Adrenal gland (tissue), 5 donors: Measurements from ENCODE around the gene OPRM1.

Experiments
- CTCF ChIP-seq, 6 experiments: fragments of 450-650 bp in 4 of 6; fragments of 200-600 bp in 2 of 6; sonication (generic) in 1 of 6; IDR thresholded peaks; 1 replicate in 5 of 6; 2 replicates in 1 of 6; pipeline versions ENCODE4 v1.5.1 to v1.8.0; 2016 to 2021; ENCODE audit warnings: antibody characterized with exemption in 6 of 6, mild to moderate bottlenecking in 2 of 6, moderate library complexity in 1 of 6
- POLR2A ChIP-seq, 2 donors: fragments of 450-650 bp; IDR thresholded peaks; one replicate each; pipeline ENCODE4 v1.6.1; 2017; ENCODE audit warnings: antibody characterized with exemption in 2 of 2, mild to moderate bottlenecking in 2 of 2, moderate library complexity in 1 of 2
- donor health status: DM: no; HTN: no; CAD: no.

- TF ChIP-seq POLR2A (IDR thresholded peaks at IDR 0.05) (no peak), CTCF (IDR thresholded peaks at IDR 0.05) (no peak)
These were observed 192.0 kb downstream of the OPRM1 start for GRCh38 chr6:154230910-154231595.
